ENCODE results near the gene OR4F15. TPM values are rescaled to one million over a fixed set of nuclear protein-coding genes. Genes with fewer than 3 reads are reported as not detected.

Gene OR4F15, protein sequence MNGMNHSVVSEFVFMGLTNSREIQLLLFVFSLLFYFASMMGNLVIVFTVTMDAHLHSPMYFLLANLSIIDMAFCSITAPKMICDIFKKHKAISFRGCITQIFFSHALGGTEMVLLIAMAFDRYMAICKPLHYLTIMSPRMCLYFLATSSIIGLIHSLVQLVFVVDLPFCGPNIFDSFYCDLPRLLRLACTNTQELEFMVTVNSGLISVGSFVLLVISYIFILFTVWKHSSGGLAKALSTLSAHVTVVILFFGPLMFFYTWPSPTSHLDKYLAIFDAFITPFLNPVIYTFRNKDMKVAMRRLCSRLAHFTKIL
- 0.48 TPM in 1 of 2 replicates, not detected in the other for total RNA-seq

DNA sequence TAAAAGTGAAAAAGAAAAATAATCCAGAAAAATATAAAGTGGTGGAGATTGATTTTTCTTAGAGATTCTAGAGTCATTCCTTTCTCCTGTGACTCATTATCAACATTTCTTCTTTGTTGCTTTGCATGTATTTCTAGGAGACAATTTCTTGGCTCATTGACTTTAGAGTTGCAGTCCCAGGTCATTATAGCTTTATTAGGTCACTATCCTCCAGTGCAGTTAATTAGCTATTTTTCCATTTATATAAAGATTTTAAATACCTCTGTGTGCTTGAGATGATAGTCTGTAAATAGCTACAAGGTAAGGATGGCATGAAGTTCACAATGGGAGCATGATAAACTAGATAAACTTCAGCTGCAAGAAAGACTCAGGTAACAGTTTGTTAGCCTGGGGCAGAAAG lies at the start of gene OR4F15:
Gene OR4F15 (plus strand): TSS at position 301 of the 400 bp plus-strand sequence. CDS start 5,985 bp downstream, outside the sequence.

DNA sequence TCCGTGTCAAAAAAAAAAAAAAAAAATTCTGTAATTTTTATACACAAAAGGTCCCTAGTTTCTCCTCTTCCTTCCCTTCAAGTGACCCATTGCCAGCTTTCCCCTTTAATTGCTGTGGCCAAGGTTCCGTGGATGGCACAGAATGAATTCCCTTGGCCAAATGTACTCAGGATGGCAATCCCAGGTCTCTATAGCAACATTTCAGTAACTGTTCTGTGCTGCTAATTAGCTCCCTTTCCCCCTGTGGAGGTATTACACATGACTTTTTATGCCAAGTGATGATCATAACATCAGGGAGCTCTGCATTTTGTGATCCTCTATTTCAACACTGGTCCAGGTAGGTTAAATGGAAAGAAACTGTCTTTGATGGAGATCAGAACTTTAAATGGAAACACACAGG lies 8.8 kb upstream of the OR4F15 start, which contains the start of gene OR4F6:
Gene OR4F6 (plus strand): TSS at position 301 of the 400 bp plus-strand sequence. CDS start 2,211 bp downstream, outside the sequence.

Other genes with a start within 250 kb of the OR4F15 start
- gene TM2D3, start 159.8 kb upstream of the OR4F15 start, total RNA-seq = 23.9 and 24.1 TPM in 2 replicates
- 10.9 and 15.7 TPM in 2 replicates for gene TARS3, start 87.7 kb upstream of the OR4F15 start, total RNA-seq
- not detected in 2 replicates for gene OR4F6, start 8.7 kb upstream of the OR4F15 start, total RNA-seq

Measured in tracheal epithelial cell (primary cell).